GM21717 (cell line): Measurements from ENCODE around the gene RB1.

Source experiments
- ATAC-seq: cut with Tn5 transposase; IDR thresholded peaks from one replicate; pipeline ENCODE4 v1.9.1; 2021; ENCODE audit warnings: mild to moderate bottlenecking, moderate library complexity; ENCODE audit not compliant: unreplicated experiment

The RB1 gene

GRCh38 chr13:48526286-48526685 lies 222.7 kb downstream of the RB1 start:
- ATAC-seq = no peak

- no peak for ATAC-seq
Observed at GRCh38 chr13:48527955-48528354, 224.4 kb downstream of the RB1 start.

- ATAC-seq = no peak
Observed at GRCh38 chr13:48528720-48529119, 225.2 kb downstream of the RB1 start.

DNA sequence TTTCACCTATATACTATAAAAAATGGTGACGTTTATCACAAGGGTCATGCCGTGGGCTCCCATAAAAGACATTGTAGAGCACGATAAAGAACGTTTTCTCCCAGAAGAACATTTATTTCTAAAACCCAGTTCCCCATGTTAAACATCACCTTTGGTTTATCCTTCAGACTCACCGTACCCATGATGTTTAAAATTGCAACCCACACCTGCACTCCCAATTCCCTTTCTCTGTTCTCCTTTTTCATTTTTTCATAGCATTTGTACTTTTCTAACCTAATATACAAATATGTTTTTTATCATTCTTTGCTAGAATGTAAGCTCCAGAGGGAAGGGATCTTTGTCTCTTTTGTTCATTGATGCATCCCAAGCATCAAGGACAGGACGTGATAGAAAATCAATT lies 227.3 kb downstream of the RB1 start:
- no peak for ATAC-seq
